Kidney (tissue), 14 donors: ENCODE data around the gene GNG4. TPM values are rescaled to one million over a fixed set of nuclear protein-coding genes. Genes with fewer than 3 reads are reported as not detected.
"Not testable (repeated sequence)": the region's sequence is repeated elsewhere in the genome, so short reads cannot be mapped to it uniquely, and the experiment has no call there.

Experiments
- DNase-seq, 5 donors: peaks; one replicate each; pipeline ENCODE4 v3.0.0-alpha.2; 2013 to 2020
- FAIRE-seq: peaks from 2 replicates; lab custom pipeline; 2012; peaks lifted over from hg19 to GRCh38; lab: Jason Lieb, UNC
- H3K27ac ChIP-seq, 2 donors: one replicate each; pipeline ENCODE4 v1.7.0; 2013; ENCODE audit warnings: low read depth in 2 of 2, low read length in 2 of 2, inconsistent platforms in 1 of 2
- H3K27me3 ChIP-seq: one replicate; pipeline ENCODE4 v1.7.1; 2013; ENCODE audit warnings: low read length, inconsistent platforms; ENCODE audit not compliant: control insufficient read depth, insufficient read depth
- H3K36me3 ChIP-seq, 3 donors: one replicate each; pipeline versions ENCODE4 v1.7.0 to v1.7.1; 2013; ENCODE audit warnings: low read length in 3 of 3, control low read depth in 1 of 3, inconsistent platforms in 1 of 3; ENCODE audit not compliant: insufficient read depth in 3 of 3, control insufficient read depth in 2 of 3
- H3K4me1 ChIP-seq, 3 donors: one replicate each; pipeline versions ENCODE4 v1.7.0 to v1.7.1; 2013; ENCODE audit warnings: low read length in 3 of 3, inconsistent platforms in 1 of 3, low read depth in 1 of 3; ENCODE audit not compliant: control insufficient read depth in 2 of 3, insufficient read depth in 2 of 3
- H3K4me3 ChIP-seq, 3 donors: one replicate each; pipeline versions ENCODE4 v1.7.0 to v1.8.1; 2013; ENCODE audit warnings: low read length in 3 of 3, control low read depth in 1 of 3, inconsistent platforms in 1 of 3
- H3K9ac ChIP-seq, 3 donors: one replicate each; pipeline versions ENCODE4 v1.7.0 to v1.7.1; 2013; ENCODE audit warnings: low read length in 3 of 3, control low read depth in 1 of 3, inconsistent platforms in 1 of 3
- H3K9me3 ChIP-seq, 3 donors: one replicate each; pipeline versions ENCODE4 v1.7.0 to v1.7.1; 2013; ENCODE audit warnings: low read length in 3 of 3, control low read depth in 1 of 3, inconsistent platforms in 1 of 3; ENCODE audit not compliant: control insufficient read depth in 2 of 3, insufficient read depth in 1 of 3
- intact Hi-C: fragments of 100-400 bp; cut with DNase I; formaldehyde crosslinking; loops from one replicate; pipeline ENCODE4 v1.11.1; 2022
- polyA plus RNA-seq: library from polyadenylated mRNA; stranded (reverse); fragments of 350-450 nt; fragmentation: Illumina TruSeq; extraction: RNeasy Lipid Tissue Mini Kit (QIAGEN cat#74804); gene quantifications from one replicate; pipeline ENCODE4 v1.2.3, GENCODE V29; 2014; ENCODE audit warnings: low read depth, low replicate concordance; ENCODE audit not compliant: insufficient read depth
- total RNA-seq: library from RNA; stranded (reverse); fragmentation: NEBNext Ultra II Directional; extraction: Animal tissue kit (Norgen Biotek cat#: 25700); gene quantifications from one replicate; pipeline ENCODE4 v1.2.1, GENCODE V29; 2021
- TF ChIP-seq, protein P1 (sequence below): IDR thresholded peaks from 3 replicates; pipeline ENCODE4 v1.5.1; 2012; ENCODE audit warnings: mild to moderate bottlenecking, moderate library complexity, borderline replicate concordance; ENCODE audit not compliant: insufficient read depth; ENCODE audit errors: extremely low read depth
- donor health status: control.
- donor health status: control.
- donor health status: control.
- donor health status: control.
- donor health status: control.
- donor health status: DM: yes; HTN: yes; CAD: no.
- donor health status: Normal renal cell carcinoma (clear cell type).

The GNG4 gene
- total and polyA plus RNA-seq, 2 donors from 2014 or later, result 4.5 TPM; not detected in 1

DNA sequence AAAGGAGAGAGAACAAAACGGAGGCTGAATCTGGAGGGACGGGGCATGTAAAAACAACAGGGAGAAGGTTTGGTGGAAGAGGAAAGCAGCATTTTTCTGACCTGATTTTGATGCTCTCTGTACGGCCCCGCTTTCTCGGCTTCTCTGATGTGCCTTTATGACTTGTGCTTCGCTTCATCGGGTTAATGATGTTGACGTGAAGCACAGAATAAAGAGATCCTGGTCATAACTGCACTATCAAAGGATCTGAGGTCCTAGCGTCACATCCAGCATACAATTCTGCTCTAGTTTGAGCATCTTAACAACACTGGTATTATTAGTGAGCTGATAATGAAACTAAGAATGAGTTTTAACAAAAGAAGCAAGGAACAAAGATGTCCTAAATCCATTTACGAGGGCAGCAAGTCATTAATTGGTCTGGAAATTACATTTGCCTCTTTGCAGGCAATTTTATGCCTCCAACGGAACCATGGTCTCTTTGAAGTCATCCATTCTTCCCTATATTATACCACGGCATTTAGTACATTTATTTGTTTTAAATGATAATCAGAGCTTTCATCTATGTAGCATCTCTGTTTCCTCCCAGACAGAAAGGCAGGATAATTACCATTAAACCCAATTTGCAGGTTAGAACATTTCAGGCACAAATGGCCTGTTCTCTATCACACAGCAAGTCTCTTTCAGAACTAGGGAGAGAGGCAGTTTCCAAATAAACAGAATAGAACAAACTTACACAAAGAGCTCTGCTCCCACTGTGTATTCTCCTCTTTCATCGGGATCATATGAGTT lies 100.0 kb downstream of the GNG4 start:
- peaks cover 0 to 2% (median 0%) of the 10 kb centered on the region in 3 donors for H3K4me1 ChIP-seq
- no peak overlapping the region for H3K4me3 ChIP-seq
- peak in 2 of 5 donors; percentile 46 to 51 for DNase-seq
- TF ChIP-seq, protein P1, sequence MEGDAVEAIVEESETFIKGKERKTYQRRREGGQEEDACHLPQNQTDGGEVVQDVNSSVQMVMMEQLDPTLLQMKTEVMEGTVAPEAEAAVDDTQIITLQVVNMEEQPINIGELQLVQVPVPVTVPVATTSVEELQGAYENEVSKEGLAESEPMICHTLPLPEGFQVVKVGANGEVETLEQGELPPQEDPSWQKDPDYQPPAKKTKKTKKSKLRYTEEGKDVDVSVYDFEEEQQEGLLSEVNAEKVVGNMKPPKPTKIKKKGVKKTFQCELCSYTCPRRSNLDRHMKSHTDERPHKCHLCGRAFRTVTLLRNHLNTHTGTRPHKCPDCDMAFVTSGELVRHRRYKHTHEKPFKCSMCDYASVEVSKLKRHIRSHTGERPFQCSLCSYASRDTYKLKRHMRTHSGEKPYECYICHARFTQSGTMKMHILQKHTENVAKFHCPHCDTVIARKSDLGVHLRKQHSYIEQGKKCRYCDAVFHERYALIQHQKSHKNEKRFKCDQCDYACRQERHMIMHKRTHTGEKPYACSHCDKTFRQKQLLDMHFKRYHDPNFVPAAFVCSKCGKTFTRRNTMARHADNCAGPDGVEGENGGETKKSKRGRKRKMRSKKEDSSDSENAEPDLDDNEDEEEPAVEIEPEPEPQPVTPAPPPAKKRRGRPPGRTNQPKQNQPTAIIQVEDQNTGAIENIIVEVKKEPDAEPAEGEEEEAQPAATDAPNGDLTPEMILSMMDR, result no peak
- H3K9ac ChIP-seq, result no peak overlapping the region
- FAIRE-seq, result no peak
- H3K27ac ChIP-seq, result no peak overlapping the region
- no peaks in the 10 kb centered on the region for H3K9me3 ChIP-seq
- no peaks in the 10 kb centered on the region for H3K36me3 ChIP-seq
- no peaks in the 10 kb centered on the region for H3K27me3 ChIP-seq
- intact Hi-C loops, result no loop called here

DNA sequence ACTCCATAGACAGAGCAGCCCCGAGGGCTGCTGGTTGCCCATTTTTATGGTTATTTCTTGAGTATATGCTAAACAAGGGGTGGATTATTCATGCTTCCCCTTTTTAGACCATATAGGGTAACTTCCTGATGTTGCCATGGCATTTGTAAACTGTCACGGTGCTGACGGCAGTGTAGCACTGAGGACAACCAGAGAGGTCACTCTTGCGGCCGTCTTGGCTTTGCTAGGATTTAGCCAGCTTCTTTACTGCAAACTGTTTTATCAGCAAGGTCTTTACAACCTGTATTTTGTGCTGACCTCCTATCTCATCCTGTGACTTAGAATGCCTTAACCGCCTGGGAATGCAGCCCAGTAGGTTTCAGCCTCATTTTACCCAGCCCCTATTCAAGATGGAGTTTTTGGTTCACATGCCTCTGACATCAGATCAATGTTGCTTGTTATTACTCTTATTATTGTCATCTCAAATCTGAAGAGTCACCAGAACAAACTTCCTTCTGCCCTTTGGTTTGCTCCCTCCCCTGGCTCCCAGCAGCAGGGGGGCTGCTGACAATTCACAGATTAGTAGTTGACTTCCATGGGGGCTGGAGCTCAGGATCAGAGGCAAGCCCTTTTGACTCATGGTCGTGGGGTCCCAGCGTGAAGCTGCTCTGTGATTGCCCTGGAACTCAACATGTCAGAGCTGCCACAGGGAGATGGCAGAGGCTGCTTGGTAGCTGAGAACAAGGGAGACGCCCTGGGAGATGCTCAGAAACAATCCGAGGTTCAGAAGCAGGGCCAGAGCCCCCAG lies 103.0 kb downstream of the GNG4 start:
- H3K27me3 ChIP-seq, DNase-seq, H3K9ac ChIP-seq, H3K4me1 ChIP-seq, FAIRE-seq, intact Hi-C loops, H3K27ac ChIP-seq, H3K36me3 ChIP-seq, H3K9me3 ChIP-seq, H3K4me3 ChIP-seq: not testable (repeated sequence)

DNA sequence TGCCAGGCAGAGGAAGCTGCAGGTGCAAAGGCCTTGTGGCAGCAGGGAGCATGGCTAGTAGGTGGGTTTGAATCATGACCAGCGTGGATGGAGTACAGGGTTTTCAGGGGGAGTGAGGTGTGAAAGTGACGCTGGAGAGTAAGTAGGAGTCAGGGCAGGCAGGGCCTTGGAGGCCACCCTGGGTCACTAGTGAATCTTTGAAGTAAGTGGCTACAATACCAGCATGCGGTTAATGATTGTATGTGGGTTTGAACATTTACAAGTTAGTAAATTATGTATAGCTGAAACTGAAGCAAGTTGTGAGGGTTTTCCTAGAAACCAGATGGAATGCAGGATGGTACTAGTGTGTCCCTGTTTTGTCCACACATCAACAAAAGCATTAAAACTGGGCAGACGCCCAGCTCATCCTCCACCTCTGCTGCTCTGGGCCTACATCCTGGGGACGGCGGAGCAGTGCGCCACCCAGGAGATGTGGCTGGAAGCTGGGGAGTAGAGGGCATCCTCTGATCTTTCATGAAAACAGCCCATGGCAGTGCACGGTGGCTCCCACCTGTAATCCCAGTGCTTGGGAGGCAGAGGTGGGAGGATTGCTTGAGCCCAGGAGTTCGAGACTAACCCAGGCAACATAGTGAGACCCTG lies 104.2 kb downstream of the GNG4 start:
- Histone ChIP-seq H3K9me3 (no peaks in the 10 kb centered on the region), H3K27ac (no peak overlapping the region), H3K4me1 (peaks cover 0 to 2% (median 0%) of the 10 kb centered on the region in 3 donors), H3K27me3 (no peaks in the 10 kb centered on the region), H3K4me3 (no peak overlapping the region), H3K36me3 (no peaks in the 10 kb centered on the region), H3K9ac (no peak overlapping the region)
- FAIRE-seq (no peak), DNase-seq (peak in 4 of 5 donors; percentile 26 to 76 (median 62))
- TF ChIP-seq, protein P1, result no peak
- intact Hi-C loops, result no loop called here

DNA sequence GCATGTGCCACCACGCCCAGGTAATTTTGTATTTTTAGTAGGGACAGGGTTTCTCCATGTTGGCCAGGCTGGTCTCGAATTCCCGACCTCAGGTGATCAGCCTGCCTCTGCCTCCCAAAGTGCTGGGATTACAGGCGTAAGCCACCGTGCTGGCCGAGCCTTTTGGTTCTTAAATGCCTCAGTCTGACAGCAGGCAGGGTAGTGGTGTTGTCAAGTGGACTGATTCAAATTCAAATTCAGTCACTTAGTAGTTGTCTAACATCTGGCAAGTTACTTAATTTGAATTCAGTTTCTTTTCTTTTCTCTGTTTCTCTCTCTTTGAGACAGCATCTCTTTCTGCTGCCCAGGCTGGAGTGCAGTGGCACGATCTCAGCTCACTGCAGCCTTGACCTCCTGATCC lies 106.7 kb downstream of the GNG4 start:
- DNase-seq, H3K36me3 ChIP-seq, H3K27me3 ChIP-seq, H3K9ac ChIP-seq, H3K4me3 ChIP-seq, H3K27ac ChIP-seq, intact Hi-C loops, FAIRE-seq, H3K4me1 ChIP-seq, H3K9me3 ChIP-seq: not testable (repeated sequence)
